ENCODE results near the gene PRPS1L1. TPM values are rescaled to one million over a fixed set of nuclear protein-coding genes. Genes with fewer than 3 reads are reported as not detected.

The PRPS1L1 gene
- not detected for total RNA-seq

DNA sequence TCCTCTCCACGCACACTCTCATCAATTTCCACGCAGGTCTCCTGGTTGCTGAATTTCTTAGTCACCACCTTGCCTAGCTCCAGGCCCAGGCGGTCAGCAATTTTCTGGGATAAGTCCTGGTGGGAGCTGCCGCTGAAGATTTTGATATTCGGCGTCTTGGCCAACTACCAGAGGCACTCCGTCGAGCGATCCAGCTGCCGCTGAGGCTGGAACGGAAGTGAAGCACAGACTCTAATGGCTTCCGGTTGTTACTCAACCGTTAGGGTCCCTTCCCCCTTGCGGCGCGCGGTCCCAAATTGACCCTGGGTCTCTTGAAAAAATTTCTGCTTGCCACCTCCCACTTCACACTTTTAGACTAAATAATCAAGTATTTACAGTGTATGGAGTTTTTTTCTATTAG is at the start of gene PRPS1L1:
TSS of gene PRPS1L1 (minus strand) at position 219 of the 400 bp plus-strand sequence.
- ATAC-seq (no peak), DNase-seq (no peak)
- ChIA-PET POLR2A (no interaction called here), CTCF (no interaction called here)
- Mint-ChIP-seq H3K9me3 (ENCODE audit: insufficient read depth) (no peaks in the 10 kb centered on the region), H3K27me3 (ENCODE audit: low read depth) (peaks cover 2% of the 10 kb centered on the region), H3K4me3 (no peak within 1 kb of the TSS), H3K36me3 (ENCODE audit: low read depth) (no peaks in the 10 kb centered on the region), H3K27ac (no peak within 1 kb of the TSS), H3K4me1 (ENCODE audit: low read depth) (no peaks in the 10 kb centered on the region)

DNA sequence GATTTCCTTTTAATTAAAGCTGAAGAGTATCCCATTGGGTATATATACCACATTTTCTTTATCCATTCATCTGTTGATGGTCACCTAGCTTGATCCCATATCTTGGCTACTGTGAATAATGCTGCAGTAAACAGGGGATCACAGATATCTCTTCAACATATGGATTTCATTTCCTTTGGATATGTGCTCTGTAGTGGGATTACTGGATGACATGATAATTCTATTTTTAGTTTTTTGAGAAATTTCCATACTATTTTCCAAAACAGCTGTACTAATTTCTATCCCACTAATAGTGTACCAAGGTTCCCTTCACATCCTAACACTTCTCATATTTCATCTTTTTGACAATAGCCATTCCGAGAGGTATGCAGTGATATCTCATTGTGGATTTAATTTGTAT is 48.8 kb upstream of the PRPS1L1 start:
- ATAC-seq (no peak), DNase-seq (no peak)
- ChIA-PET CTCF (no interaction called here), POLR2A (no interaction called here)
- Mint-ChIP-seq H3K9me3 (ENCODE audit: insufficient read depth) (peaks cover 10% of the 10 kb centered on the region), H3K27ac (no peak overlapping the region), H3K4me3 (no peak overlapping the region), H3K4me1 (ENCODE audit: low read depth) (no peaks in the 10 kb centered on the region), H3K27me3 (ENCODE audit: low read depth) (peaks cover 6% of the 10 kb centered on the region), H3K36me3 (ENCODE audit: low read depth) (no peaks in the 10 kb centered on the region)

DNA sequence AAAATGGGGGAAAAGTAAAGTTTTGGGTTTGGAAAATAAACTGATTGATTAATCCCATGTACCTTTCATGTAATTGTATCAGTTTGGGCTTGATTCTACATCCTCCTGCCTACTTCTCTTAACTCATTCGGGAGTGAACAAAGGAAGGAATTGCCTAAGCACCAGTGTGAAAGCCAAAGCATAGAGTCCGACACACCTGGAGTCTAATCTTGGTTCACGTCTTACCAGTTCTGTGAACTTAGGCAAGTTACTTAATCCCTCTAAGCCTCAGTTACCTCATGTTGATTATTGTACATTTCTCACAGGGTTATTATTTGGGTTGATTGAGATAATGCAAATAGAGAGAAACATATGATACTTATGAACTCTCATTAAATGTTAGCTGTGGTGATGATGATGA is 41.1 kb upstream of the PRPS1L1 start:
- no peaks in the 10 kb centered on the region for H3K36me3 Mint-ChIP-seq (ENCODE audit: low read depth)
- POLR2A ChIA-PET, result no interaction called here
- H3K4me1 Mint-ChIP-seq (ENCODE audit: low read depth), result no peaks in the 10 kb centered on the region
- H3K27ac Mint-ChIP-seq, result no peak overlapping the region
- CTCF ChIA-PET, result no interaction called here
- DNase-seq (no peak), ATAC-seq (no peak)
- peaks cover 2% of the 10 kb centered on the region for H3K27me3 Mint-ChIP-seq (ENCODE audit: low read depth)
- H3K4me3 Mint-ChIP-seq, result no peak overlapping the region
- H3K9me3 Mint-ChIP-seq (ENCODE audit: insufficient read depth), result no peaks in the 10 kb centered on the region

DNA sequence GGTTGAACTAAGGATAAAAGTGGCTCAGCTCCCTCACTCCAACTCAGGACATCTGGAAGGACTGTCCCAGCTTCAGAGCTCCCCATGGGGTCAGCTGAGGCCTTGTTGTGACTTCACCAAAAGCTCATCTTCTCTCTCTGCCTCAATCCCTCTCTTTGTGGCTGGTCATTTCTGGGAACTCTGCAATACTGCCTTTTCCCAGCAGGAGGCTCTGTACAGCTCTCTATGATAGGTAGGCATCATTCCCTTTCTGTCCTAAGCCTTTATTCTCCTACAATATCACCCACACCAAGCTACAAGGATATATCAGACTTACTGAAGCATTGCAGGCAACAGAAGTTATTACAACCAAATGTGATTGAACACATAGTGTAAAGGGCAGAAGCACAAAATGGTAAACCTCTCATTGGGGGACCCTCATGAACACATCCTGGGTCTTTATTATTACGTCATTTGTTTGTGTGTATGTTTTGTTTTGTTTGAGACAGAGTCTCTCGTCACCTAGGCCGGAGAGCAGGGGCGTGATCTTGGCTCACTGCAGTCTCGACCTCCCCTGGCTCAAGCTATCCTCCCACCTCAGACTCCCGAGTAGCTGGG is 36.7 kb upstream of the PRPS1L1 start:
- ChIA-PET POLR2A (no interaction called here), CTCF (interaction anchor here (0.6 to 1.2 kb wide), 2 partner anchors 15 to 18 kb away, joined by 3 read pairs; no protein-coding TSS in a partner anchor)
- Mint-ChIP-seq H3K4me3 (no peak overlapping the region), H3K27me3 (ENCODE audit: low read depth) (peaks cover 5% of the 10 kb centered on the region), H3K27ac (no peak overlapping the region), H3K4me1 (ENCODE audit: low read depth) (no peaks in the 10 kb centered on the region), H3K9me3 (ENCODE audit: insufficient read depth) (no peaks in the 10 kb centered on the region), H3K36me3 (ENCODE audit: low read depth) (no peaks in the 10 kb centered on the region)
- no peak for ATAC-seq
- no peak for DNase-seq

DNA sequence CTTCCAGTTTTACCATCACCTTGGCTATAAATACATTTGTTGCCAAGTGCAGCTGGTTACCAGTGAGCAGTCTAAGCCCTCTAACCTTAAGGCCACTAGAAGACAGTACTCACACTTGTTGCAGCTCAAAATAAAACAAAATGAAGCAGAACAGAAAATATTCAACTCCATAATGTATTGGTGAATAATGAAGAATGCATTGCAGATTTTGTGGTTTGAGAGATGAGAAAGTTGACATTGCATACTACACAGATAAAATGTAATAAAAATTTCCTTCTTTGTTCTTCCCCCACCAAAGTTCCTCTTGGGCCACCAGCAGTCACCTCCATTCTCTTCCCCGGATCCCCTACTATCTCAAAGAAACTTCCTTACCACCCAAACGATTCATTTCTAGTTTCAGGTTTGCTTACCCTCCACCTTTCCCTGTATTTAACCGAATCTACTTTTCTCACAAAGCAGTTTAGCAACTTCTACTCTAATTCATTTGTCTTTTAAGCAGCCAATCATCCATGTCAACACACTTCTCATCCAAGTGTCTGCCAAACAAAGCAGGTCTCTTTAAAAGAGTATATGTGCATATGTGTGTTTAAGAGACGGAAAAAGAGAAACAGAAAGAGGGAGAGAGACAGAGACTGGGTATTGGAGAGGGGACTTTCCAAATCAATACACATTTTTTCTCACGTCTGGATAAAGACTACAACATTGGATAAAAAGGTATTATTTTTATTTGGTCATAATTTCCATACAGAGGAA is 35.7 kb upstream of the PRPS1L1 start:
- H3K27ac Mint-ChIP-seq, result no peak overlapping the region
- H3K27me3 Mint-ChIP-seq (ENCODE audit: low read depth), result peaks cover 7% of the 10 kb centered on the region
- no peaks in the 10 kb centered on the region for H3K36me3 Mint-ChIP-seq (ENCODE audit: low read depth)
- H3K9me3 Mint-ChIP-seq (ENCODE audit: insufficient read depth), result no peaks in the 10 kb centered on the region
- ATAC-seq (no peak), DNase-seq (no peak)
- H3K4me1 Mint-ChIP-seq (ENCODE audit: low read depth), result no peaks in the 10 kb centered on the region
- POLR2A ChIA-PET, result no interaction called here
- CTCF ChIA-PET, result interaction anchor here (1.2 kb wide), 1 partner anchor 17 kb away, joined by 3 read pairs; no protein-coding TSS in a partner anchor
- no peak overlapping the region for H3K4me3 Mint-ChIP-seq

DNA sequence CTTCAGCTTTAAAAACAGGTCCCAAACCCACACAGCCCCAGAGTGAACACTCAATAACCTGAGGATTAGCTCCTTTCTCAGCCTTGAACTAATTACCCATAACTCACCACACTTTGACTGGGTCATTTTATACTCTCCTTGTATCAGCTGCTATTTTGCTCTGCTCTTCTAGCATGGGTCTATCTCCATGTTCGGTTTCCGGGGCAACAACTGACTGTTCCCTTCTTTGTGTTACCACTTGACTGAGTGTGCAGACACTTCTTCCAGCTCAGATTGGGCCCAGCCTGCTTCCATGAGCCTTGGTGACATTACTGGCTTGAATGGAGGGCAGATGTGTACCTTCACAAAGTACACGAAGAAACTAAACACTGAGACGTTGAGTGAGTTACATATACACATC is 31.5 kb upstream of the PRPS1L1 start:
- Mint-ChIP-seq H3K36me3 (ENCODE audit: low read depth) (no peaks in the 10 kb centered on the region), H3K27ac (no peak overlapping the region), H3K9me3 (ENCODE audit: insufficient read depth) (no peaks in the 10 kb centered on the region), H3K4me1 (ENCODE audit: low read depth) (no peaks in the 10 kb centered on the region), H3K27me3 (ENCODE audit: low read depth) (peaks cover 6% of the 10 kb centered on the region), H3K4me3 (no peak overlapping the region)
- no peak for ATAC-seq
- POLR2A ChIA-PET, result no interaction called here
- CTCF ChIA-PET, result no interaction called here
- no peak for DNase-seq

DNA sequence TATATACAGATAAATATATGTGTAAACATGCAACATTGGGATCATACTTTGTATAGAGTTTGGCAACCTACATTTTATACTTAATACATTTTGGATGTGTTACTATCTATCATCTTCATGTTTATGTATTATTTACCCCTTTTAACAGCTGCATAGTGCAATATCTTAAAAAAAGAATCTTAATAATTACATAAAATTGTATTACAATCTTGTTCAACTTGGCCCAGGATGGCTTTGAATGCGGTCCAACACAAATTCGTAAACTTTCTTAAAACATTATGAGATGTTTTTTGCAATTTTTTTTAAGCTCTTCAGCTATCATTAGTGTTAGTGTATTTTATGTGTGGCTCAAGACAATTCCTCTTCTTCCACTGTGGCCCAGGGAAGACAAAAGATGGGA is 26.3 kb upstream of the PRPS1L1 start:
- no peaks in the 10 kb centered on the region for H3K4me1 Mint-ChIP-seq (ENCODE audit: low read depth)
- H3K9me3 Mint-ChIP-seq (ENCODE audit: insufficient read depth), result no peaks in the 10 kb centered on the region
- no peaks in the 10 kb centered on the region for H3K36me3 Mint-ChIP-seq (ENCODE audit: low read depth)
- DNase-seq (no peak), ATAC-seq (no peak)
- POLR2A ChIA-PET, result no interaction called here
- H3K4me3 Mint-ChIP-seq, result no peak overlapping the region
- CTCF ChIA-PET, result no interaction called here
- H3K27me3 Mint-ChIP-seq (ENCODE audit: low read depth), result peaks cover 4% of the 10 kb centered on the region
- H3K27ac Mint-ChIP-seq, result no peak overlapping the region

DNA sequence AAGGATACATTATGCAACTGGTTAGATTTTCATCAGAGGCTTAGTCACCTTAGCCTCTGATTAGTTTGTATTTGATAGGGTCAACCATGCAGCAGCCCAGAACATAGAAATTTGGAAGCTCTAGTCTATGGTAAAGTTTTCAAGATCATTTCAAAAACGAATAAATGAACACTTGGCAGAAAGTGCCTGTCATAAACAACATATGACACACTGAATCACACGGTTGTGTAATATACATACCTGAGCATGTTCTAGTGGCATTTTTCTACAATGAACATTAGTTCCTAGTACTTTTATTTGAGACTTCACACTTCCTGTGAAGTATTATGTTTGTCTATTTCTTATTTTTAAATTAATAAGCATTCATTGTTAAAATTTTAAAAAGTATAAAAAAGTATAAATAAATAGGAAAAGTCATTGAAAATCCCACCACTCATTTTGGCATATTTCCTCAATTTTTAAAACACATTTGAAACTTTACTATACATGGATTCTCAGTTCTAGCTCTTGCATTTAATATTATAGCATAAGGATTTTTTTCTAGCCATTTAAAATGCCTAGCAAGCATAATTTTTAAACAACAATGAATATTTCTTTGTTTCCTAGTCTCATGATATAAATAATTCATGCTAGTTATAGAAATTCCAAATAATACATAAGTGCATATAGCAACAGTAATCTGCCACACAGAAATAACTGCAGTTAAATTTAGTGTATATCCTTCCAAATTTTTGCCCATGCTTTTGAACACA is 25.7 kb upstream of the PRPS1L1 start:
- Mint-ChIP-seq H3K27me3 (ENCODE audit: low read depth) (peaks cover 2% of the 10 kb centered on the region), H3K4me1 (ENCODE audit: low read depth) (no peaks in the 10 kb centered on the region), H3K4me3 (no peak overlapping the region), H3K27ac (no peak overlapping the region), H3K9me3 (ENCODE audit: insufficient read depth) (no peaks in the 10 kb centered on the region), H3K36me3 (ENCODE audit: low read depth) (no peaks in the 10 kb centered on the region)
- ATAC-seq, result no peak
- POLR2A ChIA-PET, result no interaction called here
- CTCF ChIA-PET, result no interaction called here
- no peak for DNase-seq

DNA sequence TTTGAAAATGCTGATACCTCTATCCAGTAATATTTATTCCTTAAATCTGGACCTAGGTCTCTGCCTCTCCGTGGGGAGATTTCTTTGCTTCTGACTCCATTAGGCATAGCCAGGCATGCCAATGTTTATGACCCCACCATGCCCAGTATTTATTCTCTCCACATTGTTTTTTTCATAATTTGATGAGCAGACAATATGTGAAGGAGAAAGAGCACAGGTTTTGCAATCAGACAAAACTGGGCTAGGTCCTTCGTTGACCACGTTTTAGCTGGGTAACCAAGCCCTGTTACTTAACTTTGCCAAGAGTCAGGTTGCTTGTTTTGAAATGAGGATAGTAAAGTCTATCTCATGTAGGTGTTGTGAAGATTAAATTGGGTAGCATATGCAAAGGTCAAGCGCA is 21.6 kb upstream of the PRPS1L1 start:
- no peak for ATAC-seq
- no peaks in the 10 kb centered on the region for H3K4me1 Mint-ChIP-seq (ENCODE audit: low read depth)
- H3K27me3 Mint-ChIP-seq (ENCODE audit: low read depth), result peaks cover 5% of the 10 kb centered on the region
- no peak overlapping the region for H3K27ac Mint-ChIP-seq
- ChIA-PET POLR2A (no interaction called here), CTCF (no interaction called here)
- no peak for DNase-seq
- H3K36me3 Mint-ChIP-seq (ENCODE audit: low read depth), result no peaks in the 10 kb centered on the region
- H3K9me3 Mint-ChIP-seq (ENCODE audit: insufficient read depth), result no peaks in the 10 kb centered on the region
- H3K4me3 Mint-ChIP-seq, result no peak overlapping the region

DNA sequence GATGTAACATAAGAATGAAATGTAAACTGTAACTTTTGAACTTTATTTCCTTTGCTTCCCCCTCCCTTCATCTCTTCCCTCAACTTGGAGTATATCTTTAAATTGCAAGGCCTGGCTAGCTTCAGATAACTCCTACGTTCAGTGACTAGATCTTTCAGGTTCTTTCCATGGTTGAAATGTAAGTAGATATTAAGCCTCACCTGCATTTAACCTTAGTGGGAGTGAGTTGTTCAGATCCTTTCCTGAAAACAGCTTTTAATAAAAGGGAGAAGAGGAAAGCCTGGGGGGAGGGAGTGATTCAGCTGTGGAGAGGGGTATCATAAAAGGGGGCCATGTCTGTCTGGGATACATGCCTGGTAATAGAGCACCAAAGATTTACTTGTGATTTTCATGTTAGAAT is 19.0 kb upstream of the PRPS1L1 start:
- H3K27ac Mint-ChIP-seq, result no peak overlapping the region
- no peak for DNase-seq
- peaks cover 4% of the 10 kb centered on the region for H3K27me3 Mint-ChIP-seq (ENCODE audit: low read depth)
- no peaks in the 10 kb centered on the region for H3K9me3 Mint-ChIP-seq (ENCODE audit: insufficient read depth)
- POLR2A ChIA-PET, result no interaction called here
- CTCF ChIA-PET, result interaction anchor here (1.0 kb wide), 1 partner anchor 18 kb away, joined by 3 read pairs; no protein-coding TSS in a partner anchor
- H3K36me3 Mint-ChIP-seq (ENCODE audit: low read depth), result no peaks in the 10 kb centered on the region
- ATAC-seq, result no peak
- no peaks in the 10 kb centered on the region for H3K4me1 Mint-ChIP-seq (ENCODE audit: low read depth)
- no peak overlapping the region for H3K4me3 Mint-ChIP-seq

DNA sequence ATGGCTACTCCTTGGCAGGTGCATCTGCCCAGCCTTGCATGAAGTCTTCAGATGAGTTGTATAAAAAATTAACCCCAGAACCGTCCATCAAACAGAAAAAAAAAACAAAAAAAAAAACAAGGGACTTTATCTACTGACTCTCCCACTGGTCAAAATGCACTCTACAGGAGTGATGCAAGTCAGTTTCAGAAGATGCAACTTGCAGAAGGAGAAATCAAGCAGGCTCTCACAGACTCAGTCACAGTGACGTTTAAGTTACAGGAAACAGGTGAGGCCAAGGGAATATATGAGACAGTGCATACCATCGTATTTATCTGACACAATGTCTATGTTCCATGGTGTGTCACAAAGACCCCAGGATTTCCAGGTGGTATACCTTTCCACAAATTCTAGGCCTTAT is 17.5 kb upstream of the PRPS1L1 start:
- CTCF ChIA-PET, result no interaction called here
- Mint-ChIP-seq H3K9me3 (ENCODE audit: insufficient read depth) (no peaks in the 10 kb centered on the region), H3K36me3 (ENCODE audit: low read depth) (no peaks in the 10 kb centered on the region), H3K4me3 (no peak overlapping the region), H3K4me1 (ENCODE audit: low read depth) (no peaks in the 10 kb centered on the region), H3K27ac (no peak overlapping the region), H3K27me3 (ENCODE audit: low read depth) (peaks cover 4% of the 10 kb centered on the region)
- no peak for DNase-seq
- ATAC-seq, result no peak
- POLR2A ChIA-PET, result no interaction called here

DNA sequence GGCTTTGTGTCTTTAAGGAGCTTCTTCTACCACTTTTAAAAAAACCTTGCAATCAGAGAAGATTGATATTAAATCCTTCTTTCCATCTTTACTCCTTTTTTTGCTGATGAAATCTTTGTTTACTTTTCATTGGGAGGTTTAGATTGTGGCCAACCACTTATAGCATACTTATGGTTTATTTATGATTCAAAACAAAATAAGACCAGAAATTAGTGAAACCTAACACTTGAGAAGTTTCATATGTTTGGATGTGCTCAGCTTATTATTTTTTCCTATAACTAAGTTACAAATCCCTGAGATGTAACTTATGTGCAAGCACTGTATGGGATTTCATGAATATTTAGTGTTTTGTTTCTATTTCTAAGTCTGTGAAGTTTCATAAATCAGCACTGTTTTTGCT is 13.5 kb upstream of the PRPS1L1 start:
- Mint-ChIP-seq H3K27me3 (ENCODE audit: low read depth) (no peaks in the 10 kb centered on the region), H3K9me3 (ENCODE audit: insufficient read depth) (no peaks in the 10 kb centered on the region), H3K36me3 (ENCODE audit: low read depth) (no peaks in the 10 kb centered on the region), H3K4me1 (ENCODE audit: low read depth) (no peaks in the 10 kb centered on the region), H3K27ac (no peak overlapping the region), H3K4me3 (no peak overlapping the region)
- ATAC-seq (no peak), DNase-seq (no peak)
- ChIA-PET CTCF (no interaction called here), POLR2A (no interaction called here)

Measured in activated CD8-positive, alpha-beta T cell treated with anti-CD3 and anti-CD28 coated beads, Interleukin-2, amount 10 ng/mL, durations not matched to agents 7 days and 5 days (primary cell).